Brain pericyte (primary cell): Measurements from ENCODE around the gene PDLIM5.
"Not testable (repeated sequence)": the region's sequence is repeated elsewhere in the genome, so short reads cannot be mapped to it uniquely, and the experiment has no call there.

Source experiments
- DNase-seq: peaks from one replicate; pipeline ENCODE4 v3.0.0-alpha.2; 2012; ENCODE audit warnings: low read depth, low spot score

Gene PDLIM5

GRCh38 chr4:94527556-94528233, 76.0 kb downstream of the PDLIM5 start:
- no peak for DNase-seq

DNA sequence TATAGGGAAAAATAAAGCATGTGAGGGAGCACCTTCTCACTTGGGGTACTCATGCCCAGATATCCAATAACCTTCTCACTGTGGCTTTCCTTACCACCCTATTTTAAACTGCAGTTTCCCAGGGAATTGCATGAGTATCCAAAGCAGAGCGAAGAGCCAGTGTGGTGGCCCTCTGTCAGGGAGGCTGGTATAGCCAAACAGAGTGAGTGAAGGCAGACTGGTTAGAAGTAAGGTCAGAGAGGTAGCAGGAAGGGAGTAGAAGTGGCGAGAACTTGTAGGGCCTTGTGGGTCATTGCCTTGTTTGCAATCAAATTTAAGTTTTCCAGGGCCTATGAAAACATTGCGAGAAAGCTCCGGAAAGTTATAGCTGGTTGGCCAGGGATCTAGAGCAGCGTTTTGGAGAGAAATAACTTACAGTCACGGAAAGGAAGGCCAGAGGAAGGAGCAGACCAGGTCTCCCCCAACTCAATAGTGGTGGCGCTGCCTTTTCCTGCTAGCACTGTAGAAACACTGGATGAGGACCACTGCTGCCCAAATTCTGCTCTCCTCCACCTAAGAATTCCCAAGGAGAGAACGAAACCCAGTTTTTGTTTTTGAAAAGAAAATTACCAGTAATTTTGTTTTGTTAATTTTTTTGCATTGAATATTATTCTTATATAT, 77.2 kb downstream of the PDLIM5 start:
- DNase-seq, result no peak

GRCh38 chr4:94530073-94530472, 78.3 kb downstream of the PDLIM5 start:
- no peak for DNase-seq

- no peak for DNase-seq
These were observed 80.4 kb downstream of the PDLIM5 start for GRCh38 chr4:94531991-94532789.

DNA sequence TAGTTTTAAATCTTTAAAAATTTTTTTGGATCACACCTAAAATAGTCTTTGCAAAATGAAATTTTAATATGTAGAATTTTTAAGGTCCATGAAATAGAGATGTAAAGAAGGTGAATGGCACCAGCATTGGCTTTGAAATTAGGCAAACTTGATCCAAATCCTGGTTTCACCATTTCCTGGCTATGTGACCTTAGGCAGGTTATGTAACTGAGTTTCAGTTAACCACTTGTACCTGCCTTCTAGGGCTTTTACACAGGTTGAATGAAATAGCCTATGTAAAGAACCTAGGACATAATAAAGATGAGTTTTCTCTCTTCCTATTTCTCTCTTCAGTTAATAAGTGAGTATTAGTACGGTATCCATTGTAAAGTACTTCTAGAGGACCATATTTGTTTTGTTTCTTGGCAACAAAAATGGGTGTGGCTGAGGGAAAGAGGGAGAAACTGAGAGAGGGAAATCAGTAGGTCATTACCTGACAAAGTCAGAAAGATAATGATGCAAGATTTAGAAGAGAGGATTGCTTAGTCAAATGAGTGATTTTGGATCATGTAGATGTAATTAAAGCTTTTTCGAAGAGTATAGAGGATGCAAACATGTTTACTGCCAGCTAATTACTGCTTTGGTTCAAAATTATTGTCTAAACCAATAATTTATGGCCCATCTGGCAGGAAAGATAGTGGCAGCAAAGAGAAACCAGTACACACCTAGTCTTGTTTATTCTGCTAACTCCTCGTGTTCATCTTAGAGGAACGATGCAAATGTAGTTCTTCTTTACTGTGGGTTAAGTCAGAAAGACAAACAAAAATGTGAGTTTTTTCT, 81.9 kb downstream of the PDLIM5 start:
- no peak for DNase-seq

- no peak for DNase-seq
These were observed 82.9 kb downstream of the PDLIM5 start for GRCh38 chr4:94534401-94535312.

DNA sequence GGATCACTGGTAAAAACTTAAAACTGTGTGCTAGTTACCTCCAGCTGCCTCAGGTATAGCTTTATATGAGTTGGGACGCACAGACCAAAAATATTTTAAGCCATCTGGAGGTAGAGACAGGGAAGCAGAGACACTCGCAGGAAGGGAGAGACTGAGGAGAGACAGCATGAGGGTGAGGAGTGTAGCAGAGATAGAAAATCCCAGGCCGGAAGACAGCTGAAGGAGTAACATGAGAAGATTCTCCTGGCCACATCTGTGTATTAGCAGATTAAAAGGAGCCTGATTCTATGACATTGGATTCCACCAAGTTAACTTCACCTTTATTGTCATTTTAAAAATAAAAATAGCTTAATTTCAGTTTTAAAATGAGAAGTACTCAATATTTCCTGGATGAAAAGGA, 84.3 kb downstream of the PDLIM5 start:
- DNase-seq, result no peak

DNA sequence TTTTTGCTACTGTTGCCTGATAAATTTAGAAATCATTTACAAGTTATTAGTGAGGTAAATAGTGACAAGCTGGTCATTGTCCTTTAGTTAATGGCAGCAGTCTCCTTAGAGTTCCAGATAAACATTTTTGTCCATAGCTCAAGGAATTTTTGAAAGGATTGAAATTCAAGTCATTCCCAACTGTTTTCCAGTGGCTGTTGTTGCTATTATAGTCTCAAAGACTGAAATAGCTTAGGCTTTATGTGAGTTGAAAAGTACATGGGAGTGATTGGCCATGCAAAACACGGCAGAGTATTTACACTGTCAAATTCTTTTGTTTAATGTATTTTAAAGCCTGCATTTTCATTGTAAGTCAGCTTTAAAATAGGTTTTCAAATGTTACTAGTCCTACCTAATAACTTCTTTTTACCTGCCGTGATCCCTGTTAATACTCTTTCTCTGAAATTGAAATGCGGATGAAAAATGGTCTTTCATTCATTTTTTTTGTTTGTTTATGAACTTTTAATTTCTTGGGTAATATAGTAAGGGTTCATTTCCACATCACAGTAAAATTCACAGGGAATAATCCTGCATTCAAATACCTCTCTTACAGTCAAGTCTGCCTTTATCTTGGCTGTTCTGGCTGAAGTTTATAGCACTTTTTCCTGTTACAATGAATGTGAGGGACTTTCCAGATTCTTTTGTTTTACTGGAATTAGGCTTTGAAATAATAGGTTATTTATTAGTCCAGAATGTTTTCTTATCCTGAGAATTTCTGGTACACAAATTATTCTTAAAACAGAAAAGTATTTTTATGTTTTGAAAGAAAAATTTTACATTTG, 85.1 kb downstream of the PDLIM5 start:
- DNase-seq, result no peak

GRCh38 chr4:94537921-94538628, 86.3 kb downstream of the PDLIM5 start:
- DNase-seq, result no peak

- DNase-seq, result no peak
These were observed 88.7 kb downstream of the PDLIM5 start for GRCh38 chr4:94540476-94540875.

DNA sequence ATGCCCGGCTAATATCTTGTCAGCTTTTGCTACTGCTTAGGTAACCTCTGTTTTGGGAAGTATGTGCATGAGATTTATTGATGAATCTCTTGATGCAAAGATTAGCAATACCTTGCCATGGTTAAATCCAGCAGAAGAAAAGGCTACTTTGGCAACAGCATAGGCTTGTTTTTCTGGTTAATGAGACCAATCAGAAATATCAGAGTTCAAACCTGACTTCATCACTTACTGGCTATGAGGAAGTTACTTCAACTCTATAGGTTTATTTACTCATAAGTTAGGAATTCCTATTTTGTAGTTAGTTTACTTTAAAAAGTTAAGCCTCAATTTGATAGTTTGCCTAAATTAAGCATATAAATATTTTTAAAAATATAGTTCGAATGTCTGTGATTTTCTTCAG, 93.1 kb downstream of the PDLIM5 start:
- DNase-seq, result no peak

DNA sequence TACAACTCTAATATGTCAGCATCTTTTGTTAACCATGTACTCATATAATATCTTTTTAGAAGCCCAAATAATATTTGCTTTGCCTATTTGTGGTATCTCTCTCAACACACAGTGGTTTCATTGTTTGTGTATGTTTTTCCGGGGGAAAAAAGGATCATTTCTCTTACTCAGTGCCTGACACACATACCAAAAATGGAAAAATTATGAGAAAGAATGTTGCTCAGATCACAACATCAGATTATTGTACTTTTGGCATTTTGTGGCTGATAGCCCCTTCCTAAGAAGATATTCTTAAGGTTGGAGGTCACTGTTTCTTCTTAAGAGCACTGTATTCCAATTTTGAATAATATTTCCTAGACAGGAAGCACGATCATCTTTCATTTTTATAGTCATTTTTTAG, 93.6 kb downstream of the PDLIM5 start:
- DNase-seq, result no peak

DNA sequence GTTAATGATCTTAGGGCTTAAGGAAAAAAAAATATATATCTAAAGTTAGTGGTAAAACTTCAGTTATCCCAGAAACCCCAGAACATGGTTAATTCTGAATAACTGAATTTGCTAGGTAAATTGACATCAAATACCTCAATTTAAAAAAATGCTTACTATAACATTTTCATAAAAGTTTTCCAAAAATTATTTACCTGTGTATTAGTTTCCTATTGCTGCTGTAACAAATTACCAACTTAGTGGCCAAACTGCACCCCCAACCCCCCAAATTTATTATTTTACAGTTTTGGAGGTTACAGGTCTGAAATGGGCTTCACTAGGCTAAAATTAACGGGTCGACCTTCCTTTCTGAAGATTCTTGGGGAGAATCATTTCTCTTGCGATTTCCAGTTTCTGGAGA, 95.2 kb downstream of the PDLIM5 start:
- DNase-seq, result no peak

DNA sequence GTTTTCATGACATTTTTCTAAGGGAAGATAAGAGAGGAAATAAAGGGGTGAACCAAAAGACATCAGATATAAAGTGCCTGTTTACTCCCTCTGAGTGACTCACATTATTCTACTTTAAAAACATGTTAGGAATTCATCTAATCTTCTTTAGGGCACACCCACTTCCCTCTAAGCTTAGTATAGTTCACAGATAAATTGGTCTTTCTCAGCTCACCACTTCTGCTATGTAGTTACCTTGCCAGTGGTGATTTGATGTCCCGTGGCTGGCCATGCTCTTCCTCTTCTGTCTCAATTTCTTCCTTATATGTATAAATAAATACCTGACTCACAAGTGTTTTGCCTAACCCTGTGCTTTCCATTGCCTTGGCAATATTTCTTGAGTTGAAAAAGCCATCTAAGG, 96.8 kb downstream of the PDLIM5 start:
- DNase-seq, result no peak

DNA sequence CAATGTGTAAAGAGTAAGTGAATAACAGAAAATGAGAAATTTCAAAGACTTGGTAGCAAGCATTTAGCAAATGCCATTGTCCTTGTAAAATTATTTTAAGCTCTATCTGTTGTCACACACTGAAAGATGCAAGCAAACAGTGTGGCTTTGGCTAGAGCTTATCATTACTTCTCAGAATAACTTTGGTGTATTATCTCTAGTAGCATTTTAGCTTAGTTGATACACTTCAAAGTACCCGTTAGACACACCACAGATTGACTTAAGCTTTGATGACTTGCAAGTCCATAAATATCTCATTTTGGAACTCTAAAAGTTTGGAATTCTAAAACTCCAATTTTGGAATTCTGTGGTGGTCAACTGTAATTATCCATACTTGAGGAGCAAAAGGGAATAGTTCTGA, 98.6 kb downstream of the PDLIM5 start:
- no peak for DNase-seq

DNA sequence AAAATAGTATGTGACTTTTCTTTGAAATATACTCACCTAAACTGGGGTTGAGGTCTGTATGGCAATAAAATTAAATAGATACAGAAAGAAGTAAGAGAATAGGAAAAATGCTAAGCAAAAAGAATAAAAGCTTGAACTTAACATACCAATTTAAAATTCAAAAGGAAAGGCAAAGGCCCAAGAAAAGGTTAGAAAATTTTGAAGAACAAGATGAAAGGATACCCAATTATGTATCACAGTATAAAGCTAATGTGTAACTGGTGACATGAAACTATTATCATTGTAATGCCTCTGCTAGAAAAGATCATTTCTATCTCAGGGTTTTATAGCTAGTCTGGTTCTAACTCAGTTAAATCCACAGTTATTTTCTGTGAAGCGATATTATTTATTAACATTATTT, 99.1 kb downstream of the PDLIM5 start:
- DNase-seq, result no peak

GRCh38 chr4:94551643-94552564, 100.2 kb downstream of the PDLIM5 start:
- DNase-seq, result no peak

DNA sequence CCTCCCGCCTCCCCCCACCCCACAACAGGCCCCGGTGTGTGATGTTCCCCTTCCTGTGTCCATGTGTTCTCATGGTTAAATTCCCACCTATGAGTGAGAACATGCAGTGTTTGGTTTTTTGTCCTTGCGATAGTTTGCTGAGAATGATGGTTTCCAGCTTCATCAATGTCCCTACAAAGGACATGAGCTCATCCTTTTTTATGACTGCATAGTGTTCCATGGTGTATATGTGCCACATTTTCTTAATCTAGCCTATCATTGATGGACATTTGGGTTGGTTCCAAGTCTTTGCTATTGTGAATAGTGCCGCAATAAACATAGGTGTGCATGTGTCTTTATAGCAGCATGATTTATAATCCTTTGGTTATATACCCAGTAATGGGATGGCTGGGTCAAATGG, 104.3 kb downstream of the PDLIM5 start:
- not testable (repeated sequence) for DNase-seq
